ENCODE measurements around the gene APBA2. TPM values are rescaled to one million over a fixed set of nuclear protein-coding genes. Genes with fewer than 3 reads are reported as not detected.

Gene APBA2
- total and polyA plus RNA-seq, 10 of the 15 experiments (the other 5 are each of a cell fraction or from before 2014, with no cell fraction given), result 0.06 to 0.26 (median 0.07) TPM; not detected in 7

DNA sequence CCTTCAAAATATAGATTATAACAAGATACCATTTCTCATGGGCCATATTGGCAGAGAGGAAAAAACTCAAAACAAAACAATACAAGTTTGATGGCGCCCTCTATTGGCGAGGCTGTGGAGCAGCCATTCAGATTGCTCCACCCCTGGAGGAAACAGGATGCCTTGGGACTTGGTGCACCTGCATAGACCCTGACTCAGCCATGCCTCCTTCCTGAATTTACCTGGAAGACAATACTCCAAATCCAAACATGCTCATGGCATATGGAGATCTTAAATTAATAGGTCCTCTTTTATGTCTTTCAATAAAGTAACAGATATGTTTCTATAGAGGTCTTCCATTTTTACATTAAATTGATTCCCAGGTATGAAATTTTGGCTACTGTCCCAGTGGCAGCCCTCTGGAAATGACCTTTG lies 90.0 kb downstream of the APBA2 start:
- ChIA-PET RAD21 (ENCODE audit: unreplicated experiment) (no interaction called here), POLR2A (no interaction called here), CTCF (interaction anchor here (0.6 to 1.2 kb wide), 2 partner anchors 54 to 258 kb away, joined by 3 read pairs; no protein-coding TSS in a partner anchor), SMC1A (ENCODE audit: uncharacterized antibody, unreplicated experiment) (no interaction called here)
- 3% methylated on average over 2 of the region's 2 CpGs for WGBS (ENCODE audit: insufficient coverage, insufficient replicate concordance, low lambda C conversion rate, missing lambda C conversion rate)
- Histone ChIP-seq H2AFZ (ENCODE audit: control insufficient read depth, low read depth, low read length) (no peak overlapping the region), H3K79me2 (ENCODE audit: control insufficient read depth, insufficient read depth, low read length) (no peaks in the 10 kb centered on the region), H3K9me3 (replicated peaks; ENCODE audit: control insufficient read depth, insufficient read depth, low read length) (no peaks in the 10 kb centered on the region), H3K36me3 (ENCODE audit: control insufficient read depth in 2 of 2, insufficient read depth in 2 of 2, low read length in 1 of 2) (no peaks in the 10 kb centered on the region), H3K4me2 (ENCODE audit: control insufficient read depth, insufficient read depth) (no peak overlapping the region), H3K27ac (ENCODE audit: control insufficient read depth, insufficient read depth) (no peak overlapping the region), H3K4me1 (ENCODE audit: control insufficient read depth, insufficient read depth, low read length) (no peaks in the 10 kb centered on the region), H4K20me1 (ENCODE audit: control insufficient read depth, insufficient read depth) (no peaks in the 10 kb centered on the region), H3K27me3 (replicated peaks in 1 of 2; ENCODE audit: control insufficient read depth in 2 of 2, insufficient read depth in 2 of 2, low read length in 1 of 2) (peaks cover 1 to 4% of the 10 kb centered on the region in 2 experiments), H3K9ac (ENCODE audit: control insufficient read depth, insufficient read depth, low read length) (no peak overlapping the region), H3K4me3 (no peak overlapping the region)
- FAIRE-seq (peak; percentile 41), ATAC-seq (peak; percentile 75), DNase-seq (ENCODE audit: low read depth, low spot score) (no peak)
- in situ Hi-C loops (cut with MboI) (no loop called here), intact Hi-C loops (cut with micrococcal nuclease; ENCODE audit: unreplicated experiment) (loop anchor here (2.0 kb wide), 1 partner anchor 41 kb away; no protein-coding TSS in a partner anchor)
- TF ChIP-seq SMC3 (IDR thresholded peaks at IDR 0.05; ENCODE audit: borderline replicate concordance, low read length), result peak; percentile 57
- TF ChIP-seq MTA2 (IDR thresholded peaks at IDR 0.05; ENCODE audit: low read depth), result no peak
- TF ChIP-seq YY1 (IDR thresholded peaks at IDR 0.05; ENCODE audit: low read depth, low read length), result peak; percentile 61; the same call in 1 of the 2 replicates
- peak; percentile 69 for TF ChIP-seq RAD21 (IDR thresholded peaks at IDR 0.05; ENCODE audit: insufficient read depth, low read depth, low read length)
- TF ChIP-seq SMAD1 (IDR thresholded peaks at IDR 0.05; ENCODE audit: low read depth, partially characterized antibody), result no peak
- TF ChIP-seq, protein P1, sequence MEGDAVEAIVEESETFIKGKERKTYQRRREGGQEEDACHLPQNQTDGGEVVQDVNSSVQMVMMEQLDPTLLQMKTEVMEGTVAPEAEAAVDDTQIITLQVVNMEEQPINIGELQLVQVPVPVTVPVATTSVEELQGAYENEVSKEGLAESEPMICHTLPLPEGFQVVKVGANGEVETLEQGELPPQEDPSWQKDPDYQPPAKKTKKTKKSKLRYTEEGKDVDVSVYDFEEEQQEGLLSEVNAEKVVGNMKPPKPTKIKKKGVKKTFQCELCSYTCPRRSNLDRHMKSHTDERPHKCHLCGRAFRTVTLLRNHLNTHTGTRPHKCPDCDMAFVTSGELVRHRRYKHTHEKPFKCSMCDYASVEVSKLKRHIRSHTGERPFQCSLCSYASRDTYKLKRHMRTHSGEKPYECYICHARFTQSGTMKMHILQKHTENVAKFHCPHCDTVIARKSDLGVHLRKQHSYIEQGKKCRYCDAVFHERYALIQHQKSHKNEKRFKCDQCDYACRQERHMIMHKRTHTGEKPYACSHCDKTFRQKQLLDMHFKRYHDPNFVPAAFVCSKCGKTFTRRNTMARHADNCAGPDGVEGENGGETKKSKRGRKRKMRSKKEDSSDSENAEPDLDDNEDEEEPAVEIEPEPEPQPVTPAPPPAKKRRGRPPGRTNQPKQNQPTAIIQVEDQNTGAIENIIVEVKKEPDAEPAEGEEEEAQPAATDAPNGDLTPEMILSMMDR (IDR thresholded peaks at IDR 0.05 in 2 of 3, conservative IDR thresholded peaks at IDR 0.05 in 1 of 3; ENCODE audit: control insufficient read depth in 2 of 3, extremely low read depth in 1 of 3, insufficient read depth in 1 of 3, low read depth in 3 of 3, low read length in 3 of 3), result peak; percentile 77 to 84 (median 84)
- BruUV-seq (replicated peaks), result no TSS peak
